NCI-H524 treated with DMSO at 0.1 percent for 48 hours (cell line): ENCODE data around the gene ALK.

Source experiments
- DNase-seq: peaks from one replicate; lab custom pipeline; 2025; lab: John Stamatoyannopoulos, UW

Gene ALK

DNA sequence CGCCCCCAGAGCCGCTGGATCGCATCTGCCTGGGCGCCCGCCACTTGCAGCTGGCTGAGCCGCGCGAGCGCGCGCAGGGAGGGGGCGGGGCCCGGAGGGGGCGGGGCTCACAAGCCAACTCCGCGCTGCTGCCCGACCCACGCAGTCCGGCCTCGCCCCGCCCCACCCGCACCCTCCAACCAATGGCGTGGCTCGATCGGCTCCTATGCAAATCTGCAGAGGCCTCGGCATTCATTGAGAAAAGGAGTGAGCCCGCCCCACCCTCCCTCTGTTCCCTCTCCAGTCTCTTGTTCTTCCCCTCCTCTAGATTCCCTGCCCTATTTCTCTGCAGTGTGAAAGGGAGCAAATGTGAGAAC lies at the start of gene ALK:
TSS of gene ALK (minus strand) at position 27 of the 356 bp plus-strand sequence. CDS start 927 bp downstream, outside the sequence.
- DNase-seq = peak; percentile 79

DNA sequence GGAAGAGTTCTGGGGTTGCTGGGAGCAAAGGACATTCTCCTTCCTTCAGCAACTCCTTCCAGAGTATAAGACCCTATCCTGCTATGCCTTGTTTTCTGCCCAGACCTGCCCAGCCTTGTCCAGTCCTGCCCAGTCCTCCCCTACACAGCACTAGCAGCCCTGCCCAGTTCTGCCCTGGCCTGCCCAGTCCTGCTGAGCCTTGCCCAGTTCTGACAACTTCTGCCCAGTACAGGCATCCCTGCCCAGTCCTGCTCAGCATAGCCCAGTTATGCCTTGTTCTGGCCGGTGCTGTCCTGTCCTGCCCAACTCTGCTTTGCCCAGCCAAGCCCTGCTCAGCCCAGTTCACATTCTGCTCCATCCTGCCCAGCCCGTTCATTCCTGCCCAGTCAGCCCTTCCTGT lies 44.9 kb upstream of the ALK start:
- no peak for DNase-seq

DNA sequence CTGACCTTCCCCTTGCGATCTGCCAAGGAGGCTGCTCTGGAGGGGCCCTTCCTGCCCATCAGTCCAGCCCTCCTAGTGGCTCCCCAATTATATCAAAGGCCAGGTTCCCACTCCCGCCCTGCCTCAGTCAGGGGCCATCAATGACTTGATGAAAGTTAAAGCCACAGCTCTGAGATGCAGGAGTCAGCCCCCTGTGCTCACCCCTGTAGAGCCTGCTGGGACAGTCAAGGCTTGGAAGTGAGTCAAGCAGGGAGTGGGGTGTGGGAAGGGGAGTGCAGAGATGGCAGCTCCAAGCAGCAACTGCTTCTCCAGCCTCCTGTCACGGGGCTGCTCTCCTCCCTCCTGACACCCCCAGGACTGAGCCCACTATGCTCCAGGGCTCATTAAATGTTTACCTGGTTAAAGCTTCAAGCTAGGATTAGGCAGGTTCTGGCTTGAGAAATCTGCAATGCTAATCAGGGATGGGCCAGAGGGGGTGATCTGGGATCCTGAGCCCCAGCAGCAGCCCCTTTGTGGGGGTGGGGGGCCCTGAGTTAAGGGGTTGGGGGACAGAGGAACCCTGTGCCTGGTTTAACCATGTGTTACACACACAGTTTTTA lies 42.7 kb upstream of the ALK start:
- DNase-seq = no peak

GRCh38 chr2:29962922-29963321 lies 41.5 kb upstream of the ALK start:
- no peak for DNase-seq

DNA sequence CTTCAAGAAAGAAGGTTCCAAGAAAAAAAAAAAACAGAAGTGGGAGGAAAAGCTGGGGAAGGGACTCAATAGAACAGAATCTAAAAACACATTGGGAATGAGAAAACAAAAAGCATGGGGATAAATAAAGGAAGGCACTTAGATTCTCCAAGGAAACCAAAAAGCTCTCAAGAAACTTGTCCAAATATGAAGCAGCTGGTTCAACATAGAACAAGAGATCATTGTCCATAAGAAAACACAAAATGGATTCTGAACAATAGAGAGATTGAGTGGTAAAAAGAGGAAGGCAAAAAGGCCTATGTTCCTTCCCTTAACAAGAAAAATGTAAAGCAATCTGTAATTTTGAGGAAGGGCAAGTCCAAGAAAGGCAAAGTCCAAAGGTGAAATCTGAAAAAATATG lies 32.9 kb upstream of the ALK start:
- no peak for DNase-seq

- DNase-seq = no peak
Observed at GRCh38 chr2:29952973-29953372, 31.6 kb upstream of the ALK start.

DNA sequence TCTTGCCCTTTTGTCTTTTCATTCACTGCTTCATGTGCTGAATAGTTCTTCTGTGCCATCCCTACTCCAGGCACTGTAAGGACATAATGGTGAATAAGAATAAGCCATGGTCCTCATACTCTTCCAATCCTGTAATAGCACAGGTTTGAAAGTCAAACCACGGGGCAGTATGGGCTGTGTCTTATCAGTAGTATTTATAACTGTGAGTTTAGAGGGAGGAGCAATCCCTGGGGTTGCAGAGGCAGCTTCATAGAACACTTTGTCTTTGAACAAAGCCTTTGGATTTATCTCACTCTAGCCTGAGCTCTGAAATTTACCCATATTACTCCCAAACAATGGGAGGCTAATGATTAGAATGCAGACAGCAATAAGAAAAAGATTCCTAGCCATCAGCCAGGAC lies 30.2 kb upstream of the ALK start:
- DNase-seq = no peak

DNA sequence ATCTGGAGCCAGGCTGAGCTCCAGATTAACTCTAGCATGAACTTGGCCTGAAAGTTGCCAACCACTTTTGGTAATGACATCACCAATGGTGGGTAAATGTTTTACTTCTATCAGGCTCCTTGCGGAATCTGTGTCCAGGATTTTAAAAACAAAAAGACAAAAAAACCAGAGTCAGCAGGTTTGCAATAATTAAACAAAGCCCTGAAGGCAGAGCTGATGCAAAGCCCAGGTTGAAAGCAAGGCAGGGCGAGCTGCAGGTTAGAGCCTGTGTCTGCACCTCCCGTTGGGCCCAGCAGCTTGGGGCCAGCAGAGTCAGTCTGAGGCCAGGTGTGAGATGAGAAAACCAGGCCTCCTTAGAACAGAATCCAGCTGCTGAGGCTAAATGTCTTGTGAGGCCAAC lies 29.1 kb upstream of the ALK start:
- no peak for DNase-seq

GRCh38 chr2:29949042-29949441 lies 27.7 kb upstream of the ALK start:
- DNase-seq = no peak

- DNase-seq = no peak
Observed at GRCh38 chr2:29946505-29946904, 25.1 kb upstream of the ALK start.

GRCh38 chr2:29942711-29943110 lies 21.3 kb upstream of the ALK start:
- no peak for DNase-seq

DNA sequence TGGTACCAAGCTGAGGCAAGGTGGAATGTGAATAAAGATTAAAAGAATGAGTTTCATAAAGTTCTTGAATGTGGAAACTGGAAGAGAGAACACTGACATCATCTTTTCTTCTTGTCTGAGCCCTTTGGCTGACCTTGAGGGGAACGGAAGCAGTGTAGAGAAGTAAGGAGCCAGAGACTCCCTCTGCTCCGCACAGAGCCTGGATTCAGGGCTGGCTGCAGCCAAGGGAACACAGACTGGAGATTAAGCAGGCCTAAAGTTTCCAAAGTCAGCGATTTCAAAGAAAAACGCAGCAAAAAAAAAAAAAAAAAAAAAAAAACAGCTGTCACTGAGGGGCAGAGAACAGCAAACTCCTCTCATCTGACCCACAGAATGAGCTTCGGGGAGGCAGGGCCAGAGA lies 19.3 kb upstream of the ALK start:
- DNase-seq = no peak

- no peak for DNase-seq
Observed at GRCh38 chr2:29936020-29936419, 14.6 kb upstream of the ALK start.

- DNase-seq = no peak
Observed at GRCh38 chr2:29931818-29932217, 10.4 kb upstream of the ALK start.

DNA sequence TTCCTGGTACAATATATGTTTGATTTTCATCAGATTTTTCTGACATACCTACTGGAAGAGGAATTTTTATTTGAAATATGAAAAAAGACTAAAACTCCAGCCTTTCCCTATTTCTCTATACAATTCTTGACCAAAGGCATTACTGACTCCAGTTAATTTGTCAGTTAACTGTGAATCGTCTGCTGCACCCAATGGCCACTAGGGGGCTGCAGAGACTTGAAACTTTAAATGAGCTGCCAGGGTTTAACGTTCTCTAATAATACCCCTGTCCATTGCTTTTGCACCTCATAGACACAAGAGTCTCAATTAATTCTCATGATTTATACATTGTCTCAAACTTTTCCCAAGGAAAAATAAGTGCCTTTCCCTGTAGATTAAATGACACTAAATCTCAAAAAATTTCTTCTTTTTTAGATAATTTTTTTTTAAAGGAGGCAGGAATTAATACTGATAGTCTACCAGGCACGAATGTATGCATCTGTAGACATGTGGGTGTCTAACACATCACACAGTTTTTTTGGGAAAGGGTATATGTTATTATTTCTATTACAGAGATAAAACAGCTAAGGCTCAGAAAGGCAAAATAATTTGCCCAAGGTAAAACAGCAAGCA lies 1.8 kb upstream of the ALK start:
- DNase-seq = no peak

GRCh38 chr2:29922605-29923004 lies 1.2 kb upstream of the ALK start:
- DNase-seq = no peak

DNA sequence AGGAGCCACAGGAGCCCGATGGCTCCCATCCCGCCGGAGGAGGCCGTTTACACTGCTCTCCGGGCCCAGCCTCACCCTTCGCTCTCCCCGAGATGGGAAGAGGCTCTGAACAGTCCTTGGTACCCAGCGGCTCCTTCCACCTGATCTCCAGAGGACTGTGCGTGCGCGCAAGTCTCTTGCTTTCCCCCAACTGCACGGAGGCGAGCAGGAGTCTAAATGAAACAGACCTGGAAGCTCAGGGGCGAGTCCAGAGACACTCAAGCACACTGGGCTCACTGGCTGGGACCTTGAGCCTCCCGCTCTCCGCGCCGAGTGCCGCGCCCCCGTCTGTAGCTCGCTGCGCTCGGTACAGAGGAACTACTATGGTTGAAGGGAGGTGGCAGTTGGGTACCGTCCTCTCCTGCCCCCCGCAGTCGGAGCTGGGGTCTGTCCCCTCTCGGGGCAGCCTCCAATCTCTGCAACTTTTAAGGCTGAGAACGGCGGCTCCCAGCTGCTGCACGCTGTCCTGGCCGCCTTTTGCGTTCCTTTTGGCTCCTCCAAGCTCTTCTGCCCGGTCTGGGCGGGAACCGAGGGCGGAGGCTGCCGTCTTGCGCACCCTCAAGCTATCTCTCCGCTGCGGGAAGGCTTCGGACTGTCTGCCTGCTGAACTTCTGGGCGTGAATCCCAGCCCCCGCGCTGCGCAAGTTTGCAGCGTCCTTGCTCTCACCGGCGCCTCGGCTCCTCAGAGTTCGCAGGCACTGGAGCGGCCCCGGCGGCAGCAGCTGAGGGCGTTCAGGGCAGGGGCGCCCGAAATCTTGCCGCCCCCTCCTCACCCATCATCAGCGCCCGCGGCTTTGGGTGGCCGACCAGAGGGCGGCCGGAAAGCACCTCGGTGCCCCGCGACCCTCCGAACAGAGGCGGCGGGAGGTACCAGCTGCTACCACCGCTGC lies 491 bp downstream of the ALK start:
- DNase-seq = no peak

DNA sequence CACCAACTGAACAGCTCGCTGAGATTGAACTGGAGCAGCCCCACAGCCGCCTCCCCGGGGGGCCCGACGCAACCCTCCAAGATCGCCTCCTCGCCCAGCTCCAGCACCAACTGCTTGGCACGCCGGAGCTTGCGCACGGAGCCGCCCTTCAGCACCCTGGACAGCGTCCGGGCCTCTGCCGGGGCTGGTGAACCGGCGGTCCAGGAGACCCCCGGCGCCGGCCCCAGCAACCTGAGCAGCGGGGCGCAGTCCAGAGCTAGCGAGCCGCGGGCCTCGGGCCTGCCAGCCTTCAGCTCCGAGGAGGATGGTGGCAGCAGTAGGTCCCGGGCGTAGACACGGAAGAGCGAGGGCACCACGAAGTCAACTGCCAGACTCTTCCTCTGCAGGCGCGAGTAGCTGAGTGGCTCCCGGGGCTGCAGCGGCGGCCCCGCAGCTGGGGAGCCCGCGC lies 1.2 kb downstream of the ALK start:
- DNase-seq = no peak

DNA sequence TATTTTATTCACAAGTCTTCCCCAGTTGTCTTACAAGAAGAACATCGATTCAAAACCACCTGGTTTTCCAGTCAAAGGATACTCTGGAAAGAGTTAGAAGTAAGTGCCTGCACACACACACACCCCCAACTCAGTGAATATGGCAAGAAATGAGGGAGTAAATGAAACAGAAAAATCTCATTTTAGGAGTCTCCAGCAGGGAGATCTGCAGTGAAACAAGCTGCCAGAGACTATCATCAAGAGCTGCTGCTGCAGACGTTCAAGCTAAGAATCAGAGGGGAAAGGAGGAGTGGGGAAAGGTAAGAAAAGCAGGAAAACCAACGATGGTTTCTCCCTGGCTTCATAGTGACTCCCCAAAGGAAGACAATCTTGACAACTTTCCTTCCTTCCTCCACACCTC lies 2.4 kb downstream of the ALK start:
- DNase-seq = no peak

GRCh38 chr2:29917781-29918180 lies 3.6 kb downstream of the ALK start:
- no peak for DNase-seq

GRCh38 chr2:29916571-29916970 lies 4.8 kb downstream of the ALK start:
- DNase-seq = no peak

- no peak for DNase-seq
Observed at GRCh38 chr2:29910960-29911359, 10.4 kb downstream of the ALK start.

- no peak for DNase-seq
Observed at GRCh38 chr2:29910465-29910864, 10.9 kb downstream of the ALK start.
